Fibroblast of the conjunctiva (primary cell): ENCODE measurements around the gene GSG1L.

ENCODE experiments used
- DNase-seq: peaks from one replicate; pipeline ENCODE4 v3.0.0-alpha.2; 2010; ENCODE audit warnings: low read depth

The GSG1L gene

GRCh38 chr16:27847030-27847550, 216.4 kb downstream of the GSG1L start:
- DNase-seq, result no peak

DNA sequence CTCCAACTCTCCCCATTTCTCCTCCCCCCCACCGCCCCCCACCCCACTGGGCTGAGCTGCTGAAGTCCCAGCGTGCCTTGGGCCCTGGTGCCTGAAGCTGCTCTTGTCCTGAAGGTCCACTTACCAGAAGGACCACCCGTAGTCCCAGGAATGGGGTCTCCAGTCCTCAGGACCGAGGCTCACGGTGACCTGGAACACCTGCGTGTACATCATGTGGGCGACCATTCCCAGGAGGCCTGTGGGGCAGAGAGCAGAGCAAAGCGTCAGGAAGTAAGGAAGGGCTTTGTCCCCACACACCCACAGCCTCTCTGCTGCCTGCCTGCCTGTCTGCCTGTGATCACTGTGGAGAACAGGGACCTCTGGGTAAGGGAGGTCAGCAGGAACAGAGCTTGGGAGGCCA, 218.7 kb downstream of the GSG1L start:
- DNase-seq, result no peak

DNA sequence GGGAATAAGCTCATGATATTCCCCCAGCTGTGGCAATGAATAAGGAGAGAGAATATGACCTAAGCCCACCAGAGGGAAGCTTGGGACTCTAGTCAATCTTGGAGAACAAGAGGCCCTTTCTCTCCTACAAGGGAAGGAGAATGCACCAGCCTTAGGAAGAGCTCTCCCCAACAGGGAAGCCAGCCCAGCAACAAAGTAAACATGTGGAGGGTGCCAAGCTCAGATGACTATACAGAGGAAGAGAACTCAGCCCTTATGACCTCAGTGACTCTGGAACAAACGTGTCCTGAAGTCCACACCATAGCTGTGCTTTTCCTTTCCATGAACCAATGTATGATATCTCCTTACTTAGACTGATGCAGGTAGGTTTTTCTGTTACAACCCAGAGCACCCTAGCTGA, 219.7 kb downstream of the GSG1L start:
- no peak for DNase-seq

DNA sequence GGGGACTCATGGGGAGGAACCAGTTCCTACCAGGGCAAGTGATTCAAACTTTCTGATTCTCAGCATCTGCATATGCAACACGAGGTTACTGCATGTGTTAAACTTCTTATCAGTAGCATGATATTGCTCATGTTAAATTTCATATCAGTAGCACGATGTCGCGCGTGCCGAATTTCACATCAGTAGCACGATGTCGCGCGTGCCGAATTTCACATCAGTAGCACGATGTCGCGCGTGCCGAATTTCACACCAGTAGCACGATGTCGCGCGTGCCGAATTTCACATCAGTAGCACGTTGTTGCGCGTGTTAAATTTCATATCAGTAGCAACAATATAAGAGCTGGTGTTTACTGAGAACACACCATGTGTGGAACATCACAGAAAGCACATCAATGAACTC, 221.6 kb downstream of the GSG1L start:
- DNase-seq, result no peak

DNA sequence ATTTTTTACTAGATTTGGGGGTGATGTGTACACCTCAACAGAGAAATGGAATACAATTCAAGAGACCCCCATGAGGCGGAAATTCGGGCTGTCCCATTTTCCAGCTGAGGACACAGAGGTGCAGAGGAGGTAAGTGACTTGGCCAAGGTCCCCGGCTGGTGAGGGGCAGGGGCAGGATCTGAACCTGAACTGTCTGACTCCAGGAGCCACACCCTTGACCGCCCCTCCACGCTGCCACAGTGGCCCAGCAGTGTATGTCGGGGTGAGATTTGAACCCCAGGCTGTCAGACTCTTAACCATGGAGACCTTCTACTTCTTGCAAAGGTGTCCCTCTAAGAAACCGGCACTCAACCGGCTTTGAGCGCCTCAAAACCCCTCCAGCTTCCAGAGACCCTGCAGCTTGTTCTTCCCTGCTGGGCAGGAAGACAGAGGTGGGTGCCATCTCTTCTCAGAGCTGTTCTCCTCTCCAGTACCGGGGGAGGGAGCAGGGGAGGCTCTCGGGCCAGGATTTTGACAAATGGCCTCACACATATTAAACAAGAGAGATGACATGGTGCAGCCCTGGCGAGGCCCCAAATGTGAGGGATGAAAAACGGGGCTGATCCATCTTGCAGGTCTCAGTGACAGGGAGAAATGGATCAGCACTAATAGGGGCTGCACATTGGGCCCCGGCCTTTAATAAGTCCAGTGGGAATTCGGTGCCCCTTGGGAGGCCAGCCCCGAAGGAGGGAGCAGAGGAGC, 222.3 kb downstream of the GSG1L start:
- DNase-seq, result no peak

DNA sequence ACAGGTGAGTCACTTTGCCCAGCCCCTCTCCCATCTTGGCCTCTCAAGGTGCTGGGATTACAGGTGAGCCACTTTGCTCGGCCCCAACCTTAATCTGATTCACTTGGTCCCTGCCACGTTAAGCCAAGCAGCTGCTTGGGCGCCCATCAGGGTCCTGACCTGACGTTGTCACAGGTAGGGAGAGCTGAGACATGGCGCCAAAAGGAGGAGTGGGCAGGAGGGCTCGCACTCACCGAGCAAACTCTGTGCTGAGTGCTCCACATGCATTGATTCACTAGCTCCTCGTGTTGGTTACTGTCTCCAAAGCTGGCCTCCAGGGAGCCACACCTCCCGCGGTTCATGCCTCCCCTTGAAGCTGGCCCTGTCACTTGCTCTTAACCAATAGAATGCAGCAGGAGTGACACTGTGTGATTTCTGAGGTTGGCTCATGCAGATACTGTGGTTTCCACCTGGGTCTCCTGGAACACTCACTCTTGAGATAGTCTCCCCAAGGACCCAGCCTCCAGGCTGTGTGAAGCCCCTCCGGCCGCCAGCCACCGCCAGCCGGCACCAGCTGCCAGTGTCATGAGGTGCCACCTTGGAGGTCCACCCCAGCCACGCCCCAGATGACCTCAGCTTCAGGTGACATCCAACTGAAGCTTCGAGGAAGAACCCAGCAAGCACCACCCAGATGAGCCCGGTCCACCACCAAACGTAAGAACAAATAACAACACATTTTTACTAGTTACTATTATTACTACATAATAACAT, 223.0 kb downstream of the GSG1L start:
- no peak for DNase-seq

- no peak for DNase-seq
These were observed 224.1 kb downstream of the GSG1L start for GRCh38 chr16:27839419-27839818.

DNA sequence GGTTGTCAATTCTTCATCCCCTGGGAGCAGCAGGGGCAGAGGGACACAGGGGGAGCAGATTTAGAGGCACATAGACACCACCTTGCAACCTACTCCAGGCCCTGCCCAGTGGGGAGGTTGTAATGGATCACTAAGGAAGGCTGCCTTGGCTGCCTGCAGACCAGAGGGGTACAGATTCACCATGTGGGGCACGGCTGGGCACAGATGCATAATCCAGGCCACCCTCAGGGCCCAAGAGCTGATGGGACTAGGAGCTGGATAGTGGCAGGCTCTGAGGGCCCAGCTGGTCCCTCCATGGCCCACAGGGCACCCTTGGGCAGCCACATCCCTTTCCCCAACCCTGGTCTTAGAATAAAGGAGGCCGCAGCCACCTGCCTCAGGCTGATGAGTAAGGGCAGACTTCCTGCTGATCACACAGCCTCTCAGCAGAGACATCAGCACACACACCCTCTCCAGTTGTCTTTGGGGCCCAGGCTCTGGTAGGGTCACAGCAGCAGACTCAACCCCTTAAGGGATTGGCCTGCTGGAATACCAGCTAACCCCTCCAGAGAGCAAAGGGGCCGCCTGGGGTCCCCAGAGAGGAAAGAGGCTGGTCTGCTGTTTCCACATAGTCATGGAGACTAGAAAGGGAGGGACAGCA, 224.9 kb downstream of the GSG1L start:
- no peak for DNase-seq

GRCh38 chr16:27829975-27830374, 233.5 kb downstream of the GSG1L start:
- DNase-seq, result no peak

DNA sequence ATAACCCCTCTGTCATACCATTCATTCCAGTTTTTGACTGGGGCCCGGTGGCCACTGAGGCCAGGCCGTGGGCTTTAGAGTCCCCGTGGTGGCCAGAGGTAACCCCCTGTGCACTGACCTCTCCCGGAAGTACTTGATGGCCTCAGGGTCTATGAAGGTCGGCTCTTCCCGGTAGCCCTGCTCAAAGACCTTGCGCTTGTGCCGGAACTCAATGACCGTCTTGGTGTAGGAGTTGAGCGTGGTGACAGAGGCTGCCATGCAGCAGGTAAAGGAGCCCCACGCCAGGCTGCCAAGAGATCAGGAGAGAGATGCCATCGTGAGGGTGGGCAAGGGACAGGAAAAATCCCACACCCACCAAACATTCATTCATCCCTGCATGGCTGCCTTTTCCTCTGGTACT, 234.8 kb downstream of the GSG1L start:
- DNase-seq, result no peak

DNA sequence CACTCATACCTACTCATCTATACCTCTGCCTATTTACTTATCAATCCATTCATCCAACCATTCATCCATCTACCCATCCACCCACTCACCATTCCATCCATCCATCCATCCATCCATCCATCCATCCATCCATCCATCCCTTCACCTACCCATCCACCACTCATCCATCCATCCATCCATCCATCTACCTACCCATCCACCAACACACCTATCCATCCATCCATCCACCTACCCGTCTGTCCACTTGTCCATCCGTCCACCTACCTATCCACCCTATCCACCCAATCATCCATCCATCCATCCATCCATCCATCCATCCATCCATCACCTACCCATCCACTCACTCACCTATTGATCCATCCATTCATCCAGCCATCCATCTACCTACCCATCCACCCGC, 235.7 kb downstream of the GSG1L start:
- DNase-seq, result no peak

- DNase-seq, result no peak
These were observed 236.6 kb downstream of the GSG1L start for GRCh38 chr16:27826893-27827289.

DNA sequence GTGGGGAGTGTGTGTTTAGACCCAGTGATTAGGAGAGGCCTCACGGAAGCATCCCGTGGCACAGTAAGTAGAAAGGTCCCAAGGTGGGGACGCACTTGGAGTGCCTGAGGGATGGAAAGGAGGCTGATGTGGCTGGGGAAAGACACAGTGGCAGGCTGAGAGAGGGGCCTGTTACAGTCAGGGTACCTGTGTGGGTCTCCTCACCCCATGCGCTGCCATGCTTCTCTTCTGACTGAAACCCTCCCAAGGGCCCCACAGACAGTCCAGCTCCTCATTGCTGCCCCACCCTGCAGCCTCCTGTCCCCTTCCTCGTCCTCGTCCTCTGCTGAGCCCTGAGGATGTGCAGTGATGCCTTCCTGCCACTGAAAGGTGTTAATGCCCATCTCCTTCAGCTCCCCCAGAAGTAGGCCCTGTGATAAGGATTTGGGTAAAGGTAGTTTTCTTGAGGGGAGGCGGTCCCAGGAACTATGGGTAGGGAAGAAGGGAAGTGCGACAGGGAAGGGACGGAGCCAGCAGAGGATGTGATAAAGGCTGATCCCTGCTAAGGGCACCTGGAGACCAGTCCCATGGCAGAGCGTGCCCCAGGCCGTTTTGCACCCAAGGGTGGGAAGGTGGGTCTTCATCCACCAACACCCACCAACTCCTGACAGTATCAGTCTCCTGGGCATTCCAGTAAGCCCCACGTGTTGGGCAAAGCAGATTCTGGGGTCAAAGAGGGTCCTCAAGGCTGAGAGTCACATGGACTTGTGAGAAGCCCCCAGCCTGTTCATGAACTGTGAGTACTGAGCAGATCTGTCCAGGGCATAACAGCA, 237.2 kb downstream of the GSG1L start:
- no peak for DNase-seq

GRCh38 chr16:27824786-27825185, 238.7 kb downstream of the GSG1L start:
- DNase-seq, result no peak

- DNase-seq, result no peak
These were observed 239.5 kb downstream of the GSG1L start for GRCh38 chr16:27824006-27824405.

DNA sequence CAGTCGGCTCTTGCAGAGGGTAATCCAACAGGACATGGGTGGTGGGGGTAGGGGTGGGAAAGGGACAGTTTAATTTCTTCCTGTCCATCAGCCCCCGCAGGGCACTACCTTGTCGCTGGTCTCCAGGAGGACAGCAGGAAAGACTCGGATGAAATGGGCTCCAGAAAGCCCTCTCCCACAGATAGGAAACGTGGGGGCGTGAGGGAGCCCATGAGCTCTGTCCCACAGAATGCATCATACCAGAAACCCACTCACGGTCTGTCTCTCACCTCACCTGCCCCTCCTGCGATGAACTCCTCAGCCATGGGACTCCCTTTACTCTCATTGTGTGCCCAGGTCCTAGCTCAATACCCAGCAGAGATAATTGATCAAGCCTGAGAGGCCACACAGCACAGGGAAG, 240.1 kb downstream of the GSG1L start:
- no peak for DNase-seq

DNA sequence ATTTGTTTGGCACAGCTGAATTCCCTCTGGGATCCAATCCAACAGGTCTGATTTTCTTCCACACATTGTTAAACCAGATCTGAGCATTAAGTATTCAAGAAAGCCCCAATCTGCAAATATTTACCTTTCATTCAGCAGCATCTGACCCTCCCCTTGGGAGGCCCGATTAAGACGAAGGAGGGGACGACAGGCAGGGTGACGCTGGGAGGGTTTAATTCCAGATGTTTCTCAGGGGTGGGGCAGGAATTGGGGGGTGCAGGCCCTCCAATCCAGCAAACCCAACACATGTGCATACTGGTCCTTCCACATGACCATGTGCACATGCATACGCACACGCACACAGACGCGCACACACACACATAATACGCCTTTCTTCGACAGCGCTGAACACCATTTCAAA, 240.5 kb downstream of the GSG1L start:
- no peak for DNase-seq

- DNase-seq, result no peak
These were observed 241.0 kb downstream of the GSG1L start for GRCh38 chr16:27822529-27822928.

DNA sequence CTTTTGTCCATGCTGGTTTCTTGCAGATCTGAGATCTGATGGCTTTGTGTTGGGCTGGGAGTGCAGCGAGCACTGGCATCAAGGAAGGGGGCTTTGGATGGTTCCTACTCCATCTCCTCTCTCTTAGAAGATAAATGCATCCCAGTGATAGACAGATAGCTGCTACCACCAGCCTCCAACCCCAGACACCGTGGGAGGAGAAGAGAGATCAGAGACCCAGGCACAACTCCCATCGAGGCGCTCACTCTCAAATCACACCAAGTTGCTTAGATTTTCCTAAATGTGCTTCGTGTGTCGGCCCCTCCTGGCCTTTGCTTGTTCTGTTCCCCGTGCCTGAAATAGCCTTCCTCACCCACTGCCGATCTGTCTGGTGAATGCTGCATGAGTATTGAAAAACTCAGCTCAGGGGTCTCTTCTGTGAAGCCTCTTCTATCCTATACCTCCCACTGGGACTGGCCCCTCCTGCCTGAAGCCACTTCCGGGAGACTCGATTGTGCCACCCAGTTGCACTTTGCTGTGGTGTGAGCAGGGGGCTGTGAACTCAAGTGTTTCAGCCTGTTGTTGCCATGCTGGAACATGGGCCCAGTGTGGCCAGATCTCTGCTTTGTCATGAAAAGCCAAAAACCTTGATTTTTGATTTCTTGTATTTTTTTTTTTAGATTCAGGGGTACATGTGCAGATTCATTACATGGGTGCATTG, 242.7 kb downstream of the GSG1L start:
- no peak for DNase-seq

DNA sequence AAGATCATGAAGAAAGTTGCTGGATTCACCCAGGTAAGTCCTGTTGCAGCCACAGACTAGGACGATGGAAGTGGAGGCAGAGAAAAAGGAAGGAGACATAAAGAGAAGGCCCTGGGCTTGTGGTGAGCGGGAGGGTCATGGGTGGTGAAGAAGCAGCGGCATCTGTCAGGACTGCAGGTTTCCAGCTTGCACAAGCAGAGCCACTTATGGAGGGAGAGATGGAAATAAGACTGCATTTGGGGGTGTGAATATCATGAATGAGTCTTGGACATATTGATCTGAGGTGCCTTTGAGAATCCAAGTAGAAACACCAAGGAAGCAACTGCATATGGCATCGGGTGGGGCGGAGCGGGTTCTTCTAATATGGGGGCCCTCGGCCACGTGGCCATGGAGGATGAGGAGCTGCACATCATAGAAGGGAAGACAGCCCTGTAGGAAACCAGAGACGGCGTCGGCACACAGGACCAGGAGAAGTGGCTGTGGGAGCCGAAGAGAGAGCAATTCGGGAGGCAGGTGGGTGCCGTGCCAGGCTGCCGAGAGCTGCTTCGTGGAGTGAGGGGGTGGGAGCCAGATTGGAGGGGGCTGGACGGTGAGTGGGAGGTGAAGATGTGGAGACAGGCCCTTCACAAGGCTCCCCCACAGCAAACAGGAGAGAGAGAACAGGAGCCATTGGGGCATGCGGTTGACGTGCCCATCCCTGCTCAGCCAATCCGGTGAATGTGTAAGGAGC, 243.5 kb downstream of the GSG1L start:
- no peak for DNase-seq

- no peak for DNase-seq
These were observed 244.2 kb downstream of the GSG1L start for GRCh38 chr16:27819356-27819755.
